CD4-positive, alpha-beta T cell treated with Interleukin-6 for 4 hours (primary cell): ENCODE data around the gene C11orf65.

Experiments
- DNase-seq: peaks from one replicate; pipeline ENCODE4 v3.0.0-alpha.2; 2020; ENCODE audit warnings: mixed read lengths

Gene C11orf65

DNA sequence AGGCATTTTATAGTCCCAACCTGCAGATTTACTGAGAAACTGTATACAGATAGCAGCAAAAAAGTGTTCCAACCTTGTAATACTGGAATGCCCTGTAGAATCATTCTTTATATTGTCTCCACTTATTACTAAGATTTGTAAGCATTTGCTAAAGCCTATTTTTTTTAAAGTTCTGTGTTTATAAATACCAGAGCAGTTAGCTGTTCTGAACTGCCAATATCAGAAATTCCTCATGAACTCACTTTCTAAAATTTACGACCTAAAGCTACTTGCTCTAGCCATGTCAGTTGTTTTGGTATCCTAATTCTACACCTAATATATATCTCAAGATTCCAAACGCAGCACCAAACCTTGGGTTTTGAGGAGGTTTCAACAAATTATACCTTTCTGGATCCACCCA, 103.2 kb downstream of the C11orf65 start:
- DNase-seq, result no peak

- no peak for DNase-seq
Measured at GRCh38 chr11:108351468-108351867, 115.9 kb downstream of the C11orf65 start.

- DNase-seq, result no peak
Measured at GRCh38 chr11:108346451-108346850, 120.9 kb downstream of the C11orf65 start.

- DNase-seq, result no peak
Measured at GRCh38 chr11:108345767-108346166, 121.6 kb downstream of the C11orf65 start.

GRCh38 chr11:108343714-108344113, 123.6 kb downstream of the C11orf65 start:
- DNase-seq, result no peak

GRCh38 chr11:108341654-108342053, 125.7 kb downstream of the C11orf65 start:
- no peak for DNase-seq

DNA sequence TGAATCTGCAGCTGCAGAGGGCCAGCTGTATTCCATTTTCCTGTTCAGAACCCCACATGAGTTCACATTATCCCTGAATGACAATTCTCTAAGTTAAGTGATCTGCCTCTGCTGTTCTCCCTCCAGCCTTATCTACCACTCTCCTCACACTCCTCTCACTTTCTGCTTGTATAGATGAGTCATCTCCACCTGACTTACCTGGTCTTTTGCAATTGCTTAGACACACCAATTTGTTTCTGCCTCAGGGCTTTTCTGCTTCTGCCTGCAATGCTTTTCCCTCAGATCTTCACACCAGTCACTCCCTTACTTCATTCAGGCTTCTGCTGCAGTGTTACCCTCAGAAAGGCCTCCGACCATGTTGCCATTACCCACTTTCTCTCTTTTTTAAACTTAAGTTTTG, 126.4 kb downstream of the C11orf65 start:
- DNase-seq, result no peak

DNA sequence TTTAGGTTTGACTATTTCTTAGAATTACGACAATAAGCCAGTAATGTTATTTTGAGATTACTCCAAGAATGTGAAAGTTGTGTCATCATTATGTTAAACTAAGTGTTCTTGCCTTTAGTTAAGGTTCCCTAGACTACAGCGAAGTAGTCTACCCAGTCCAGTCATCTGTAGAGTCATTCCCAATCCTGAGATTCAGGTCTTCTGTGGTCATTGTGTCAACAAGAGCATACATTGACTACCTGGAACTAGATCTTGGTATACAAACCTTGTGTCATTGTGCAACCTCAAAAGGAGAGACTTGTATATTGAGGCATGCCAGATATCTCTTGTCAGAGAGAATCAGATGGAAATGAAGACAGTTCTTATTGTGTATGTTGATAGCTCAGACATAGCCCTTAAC, 128.6 kb downstream of the C11orf65 start:
- DNase-seq, result no peak

GRCh38 chr11:108333403-108333899, 133.9 kb downstream of the C11orf65 start:
- DNase-seq, result no peak
